ENCODE results near the gene AK4.

GRCh38 chr1:65104854-65105534, 43.0 kb upstream of the AK4 start:
- TF ChIP-seq CTCF (IDR thresholded peaks at IDR 0.05) (no peak), POLR2A (IDR thresholded peaks at IDR 0.05) (no peak)
